WI38 (cell line): Measurements from ENCODE around the gene TAOK3.

Experiments
- H3K4me3 ChIP-seq: 2 replicates; pipeline ENCODE4 v1.5.1; 2011; ENCODE audit warnings: low read depth, mild to moderate bottlenecking, control low read depth, low read length
- TF ChIP-seq, protein P1 (sequence below): IDR thresholded peaks from 2 replicates; pipeline ENCODE4 v1.5.1; 2012; ENCODE audit warnings: low read depth, mild to moderate bottlenecking, control low read depth, low read length

Gene TAOK3

DNA sequence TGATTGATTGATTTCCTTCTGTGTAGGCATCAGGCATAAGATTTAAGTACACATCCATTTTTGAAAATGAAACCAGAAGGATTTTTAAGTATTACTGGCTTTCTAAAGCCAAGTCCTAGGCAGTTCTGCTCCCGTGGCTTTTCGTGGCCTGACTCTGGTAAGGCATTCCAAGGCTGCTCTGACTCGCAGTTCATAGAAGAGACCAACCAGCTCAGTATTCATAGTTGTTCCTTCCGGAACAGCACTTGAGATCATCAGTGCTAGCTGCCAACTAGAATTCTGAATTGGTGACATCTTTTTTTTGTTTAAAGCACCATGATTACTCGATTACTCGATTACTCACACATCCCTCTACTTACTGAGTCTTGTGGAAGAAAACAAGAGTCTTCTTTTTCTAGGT is 29.5 kb upstream of the TAOK3 start:
- no peak overlapping the region for H3K4me3 ChIP-seq
- TF ChIP-seq, protein P1, sequence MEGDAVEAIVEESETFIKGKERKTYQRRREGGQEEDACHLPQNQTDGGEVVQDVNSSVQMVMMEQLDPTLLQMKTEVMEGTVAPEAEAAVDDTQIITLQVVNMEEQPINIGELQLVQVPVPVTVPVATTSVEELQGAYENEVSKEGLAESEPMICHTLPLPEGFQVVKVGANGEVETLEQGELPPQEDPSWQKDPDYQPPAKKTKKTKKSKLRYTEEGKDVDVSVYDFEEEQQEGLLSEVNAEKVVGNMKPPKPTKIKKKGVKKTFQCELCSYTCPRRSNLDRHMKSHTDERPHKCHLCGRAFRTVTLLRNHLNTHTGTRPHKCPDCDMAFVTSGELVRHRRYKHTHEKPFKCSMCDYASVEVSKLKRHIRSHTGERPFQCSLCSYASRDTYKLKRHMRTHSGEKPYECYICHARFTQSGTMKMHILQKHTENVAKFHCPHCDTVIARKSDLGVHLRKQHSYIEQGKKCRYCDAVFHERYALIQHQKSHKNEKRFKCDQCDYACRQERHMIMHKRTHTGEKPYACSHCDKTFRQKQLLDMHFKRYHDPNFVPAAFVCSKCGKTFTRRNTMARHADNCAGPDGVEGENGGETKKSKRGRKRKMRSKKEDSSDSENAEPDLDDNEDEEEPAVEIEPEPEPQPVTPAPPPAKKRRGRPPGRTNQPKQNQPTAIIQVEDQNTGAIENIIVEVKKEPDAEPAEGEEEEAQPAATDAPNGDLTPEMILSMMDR: no peak

DNA sequence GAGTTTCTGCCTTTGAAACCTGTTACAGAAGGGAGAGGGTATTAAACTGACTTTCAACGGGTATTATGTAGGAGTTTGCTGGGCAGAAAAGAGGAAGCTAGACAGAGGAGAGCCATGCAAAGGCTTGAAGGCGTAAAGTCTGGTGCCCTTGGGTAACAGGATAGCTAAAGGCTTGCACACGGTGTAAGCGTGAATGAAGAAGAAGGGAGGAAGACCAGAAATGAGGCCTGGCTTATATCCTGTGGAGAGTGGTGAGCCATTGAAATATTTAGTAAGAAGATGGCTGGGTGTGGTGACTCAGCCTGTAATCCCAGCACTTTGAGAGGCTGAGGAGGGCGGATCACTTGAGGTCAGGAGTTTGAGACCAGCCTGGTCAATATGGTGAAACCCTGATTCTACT is 26.2 kb upstream of the TAOK3 start:
- TF ChIP-seq, protein P1: no peak
- no peak overlapping the region for H3K4me3 ChIP-seq

DNA sequence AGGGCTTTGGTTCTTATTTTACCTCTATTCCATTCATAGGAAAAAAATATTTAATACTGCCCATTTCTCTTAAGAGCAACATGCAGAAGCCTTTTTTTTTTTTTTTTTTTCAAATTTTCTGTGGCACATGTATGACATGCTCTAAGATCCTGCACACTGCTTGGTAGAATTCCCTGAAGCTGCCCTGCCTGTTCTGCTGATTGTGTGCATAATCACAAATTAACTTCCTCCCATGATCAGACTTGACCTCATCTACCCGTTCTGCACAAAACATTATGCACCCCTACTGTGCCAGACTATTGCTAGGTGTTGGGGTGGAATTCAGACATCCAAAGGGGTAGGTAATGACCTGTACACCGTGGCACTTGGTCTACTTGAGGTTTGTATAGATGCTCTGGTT is 25.8 kb upstream of the TAOK3 start:
- TF ChIP-seq, protein P1: no peak
- H3K4me3 ChIP-seq: no peak overlapping the region

DNA sequence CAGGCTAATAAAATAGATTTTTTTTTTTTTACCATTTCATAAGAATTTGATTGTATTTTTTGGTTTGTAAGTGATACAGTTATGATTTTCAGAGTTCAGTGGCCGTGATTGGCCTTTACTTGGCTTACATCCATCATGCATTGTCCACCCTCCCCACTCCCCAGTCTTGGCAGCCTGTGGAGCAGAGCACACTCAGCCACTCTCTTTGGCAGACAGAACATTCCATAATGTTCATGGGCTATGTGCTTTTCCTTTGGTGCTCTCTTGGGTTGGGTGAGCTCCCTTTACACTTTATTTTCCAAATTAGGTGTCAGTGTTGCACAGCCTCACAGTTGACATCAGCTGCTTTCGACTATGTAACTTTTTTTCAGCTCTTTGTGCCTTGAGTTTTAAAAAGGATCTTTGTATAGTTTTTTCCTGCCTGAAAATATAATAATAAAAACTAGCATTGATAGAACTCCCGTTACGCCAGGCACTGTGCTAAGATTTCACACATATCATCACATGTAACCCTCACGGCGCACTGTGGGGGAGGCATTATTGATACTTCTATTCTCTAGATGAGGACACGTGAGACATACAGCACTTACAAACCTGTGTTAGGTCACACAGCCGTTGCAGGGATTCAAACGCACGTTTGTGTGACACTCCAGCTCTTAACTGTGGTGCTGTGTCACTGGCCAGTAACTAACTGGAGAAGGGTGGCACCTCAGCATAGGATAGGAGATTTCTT is 25.2 kb upstream of the TAOK3 start:
- H3K4me3 ChIP-seq: no peak overlapping the region
- TF ChIP-seq, protein P1: no peak

DNA sequence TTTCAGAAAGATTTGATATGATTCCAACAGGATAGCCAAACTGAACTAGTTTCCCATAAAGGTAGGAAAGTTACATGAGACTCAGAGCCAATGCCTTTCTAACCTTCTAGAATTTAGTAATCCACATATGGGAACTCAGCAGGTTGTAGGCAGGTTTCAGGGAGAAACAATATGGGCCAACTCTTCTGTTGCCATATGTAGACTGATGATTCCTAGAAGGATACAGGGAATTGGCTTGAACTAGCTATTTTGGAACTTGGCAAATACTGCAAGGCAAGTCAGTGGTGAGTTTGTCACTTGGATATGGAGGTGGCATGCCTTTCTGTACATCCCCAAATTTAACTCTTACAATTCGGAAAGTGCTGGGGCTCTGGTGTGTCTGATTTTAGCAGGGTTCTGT is 19.1 kb upstream of the TAOK3 start:
- no peak overlapping the region for H3K4me3 ChIP-seq
- TF ChIP-seq, protein P1: no peak

DNA sequence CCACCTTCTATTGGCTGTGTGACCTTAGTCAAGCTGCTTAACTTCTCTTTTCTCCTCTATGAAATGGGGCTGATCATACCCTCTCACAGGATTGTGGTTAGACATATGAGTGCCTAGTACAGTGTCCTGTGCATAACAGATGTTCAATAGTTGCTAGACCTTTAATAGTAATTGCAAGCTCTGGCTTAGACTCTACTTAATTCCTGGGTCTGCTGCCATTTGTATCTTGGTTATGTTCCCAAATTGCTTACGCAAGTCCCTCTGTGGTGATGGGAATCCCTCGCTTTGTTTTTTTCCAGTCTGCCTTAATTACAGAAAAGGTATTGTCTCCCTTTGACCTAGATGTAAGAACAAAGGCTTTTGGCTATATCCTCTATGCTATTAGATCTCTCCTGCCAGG is 18.7 kb upstream of the TAOK3 start:
- H3K4me3 ChIP-seq: no peak overlapping the region
- TF ChIP-seq, protein P1: no peak

DNA sequence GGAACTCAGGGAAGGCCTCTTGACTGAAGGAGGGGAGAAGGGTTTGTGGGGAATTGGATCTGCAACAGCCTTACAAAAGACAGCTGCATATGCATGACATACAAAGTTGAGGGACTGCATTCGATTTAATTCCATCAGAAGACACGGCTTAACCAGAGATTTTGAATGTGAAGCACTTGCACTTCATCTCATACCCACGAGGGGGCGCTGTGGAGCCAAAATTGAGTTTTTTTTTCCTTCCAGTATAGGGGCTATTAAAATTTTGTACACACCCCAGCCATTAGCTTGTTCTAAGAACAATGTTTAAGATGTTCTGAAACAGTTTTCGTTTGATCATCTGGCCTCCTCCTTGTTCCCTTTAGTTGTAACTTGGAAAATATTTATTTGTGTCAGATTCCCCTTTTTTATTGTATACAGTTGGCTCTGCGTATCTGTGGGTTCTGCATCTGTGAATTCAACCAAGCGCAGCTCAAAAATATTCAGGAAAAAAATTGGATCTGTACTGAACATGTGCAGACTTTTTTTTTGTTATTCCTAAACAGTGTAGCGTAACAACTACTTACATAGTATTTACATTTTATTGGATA is 5.3 kb upstream of the TAOK3 start:
- TF ChIP-seq, protein P1: peak; percentile 82
- peak overlapping the region; percentile 63 for H3K4me3 ChIP-seq
